ENCODE results near the gene MMP25. TPM values are rescaled to one million over a fixed set of nuclear protein-coding genes. Genes with fewer than 3 reads are reported as not detected.
A peak's percentile ranks its signal among the peaks of the same experiment; 100 is the strongest.

MMP25 gene
- total RNA-seq, 4 donors from 2014 or later: 1.4 to 3.3 (median 2.4) TPM; not detected in 1

GRCh38 chr16:3036726-3037315, 9.5 kb upstream of the MMP25 start, which contains the start of gene BICDL2:
BICDL2 (minus strand) TSS chr16:3036944; CDS start chr16:3035496, 1,448 bp downstream.
- H3K9me3 ChIP-seq: no peaks in the 10 kb centered on the region
- no peaks in the 10 kb centered on the region for H3K36me3 ChIP-seq
- H3K27me3 ChIP-seq: peaks cover 0 to 12% of the 10 kb centered on the region in 2 donors
- peaks cover 0 to 43% (median 7%) of the 10 kb centered on the region in 4 donors for H3K4me1 ChIP-seq
- TF ChIP-seq CTCF (IDR thresholded peaks at IDR 0.05): no peak
- TF ChIP-seq POLR2A (IDR thresholded peaks at IDR 0.05): peak; percentile 25 to 69
- peak in 2 of 3 donors; percentile 84 to 88 for DNase-seq
- H3K27ac ChIP-seq: peak within 1 kb of the TSS in 3 of 4 donors; percentile 74 to 79 (median 77)
- peak within 1 kb of the TSS; percentile 4 to 68 (median 48) for H3K4me3 ChIP-seq

DNA sequence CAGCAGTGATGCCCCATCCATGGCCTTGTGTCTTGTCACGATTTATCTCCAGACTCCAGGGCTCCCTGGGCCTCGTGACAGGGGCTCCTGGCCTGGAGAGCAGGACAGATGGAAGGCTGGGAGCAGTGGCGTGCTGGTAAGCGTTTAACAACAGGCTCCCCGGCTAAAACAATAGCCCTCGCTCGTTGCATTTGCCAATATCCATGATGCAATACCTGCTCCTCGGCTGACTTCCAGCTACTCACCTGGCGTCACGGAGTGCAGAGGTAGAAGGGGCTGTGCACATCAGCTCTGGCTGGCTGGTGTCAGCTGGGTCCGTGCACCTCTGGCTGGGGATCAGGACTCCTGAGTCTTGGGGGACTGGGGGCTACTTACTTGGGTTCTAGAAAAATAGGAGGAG, 8.1 kb upstream of the MMP25 start:
- no peak overlapping the region for H3K4me3 ChIP-seq
- no peaks in the 10 kb centered on the region for H3K36me3 ChIP-seq
- TF ChIP-seq CTCF (IDR thresholded peaks at IDR 0.05) (no peak), POLR2A (IDR thresholded peaks at IDR 0.05) (peak in 1 of 2 donors; percentile 29)
- H3K4me1 ChIP-seq: peaks cover 0 to 29% (median 7%) of the 10 kb centered on the region in 4 donors
- peak in 1 of 3 donors; percentile 76 for DNase-seq
- H3K27me3 ChIP-seq: peaks cover 0 to 12% of the 10 kb centered on the region in 2 donors
- H3K27ac ChIP-seq: peak overlapping the region in 3 of 4 donors; percentile 46 to 92 (median 69)
- H3K9me3 ChIP-seq: no peaks in the 10 kb centered on the region

- Histone ChIP-seq H3K9me3 (no peaks in the 10 kb centered on the region), H3K36me3 (no peaks in the 10 kb centered on the region), H3K27me3 (peaks cover 0 to 13% of the 10 kb centered on the region in 2 donors), H3K4me1 (peaks cover 0 to 28% (median 7%) of the 10 kb centered on the region in 4 donors), H3K4me3 (no peak overlapping the region), H3K27ac (peak overlapping the region in 3 of 4 donors; percentile 46 to 92 (median 69))
- DNase-seq: peak in 2 of 3 donors; percentile 81 to 88
- TF ChIP-seq CTCF (IDR thresholded peaks at IDR 0.05): no peak
- peak; percentile 34 to 58 for TF ChIP-seq POLR2A (IDR thresholded peaks at IDR 0.05)
Measured at GRCh38 chr16:3038896-3039295, 7.5 kb upstream of the MMP25 start.

DNA sequence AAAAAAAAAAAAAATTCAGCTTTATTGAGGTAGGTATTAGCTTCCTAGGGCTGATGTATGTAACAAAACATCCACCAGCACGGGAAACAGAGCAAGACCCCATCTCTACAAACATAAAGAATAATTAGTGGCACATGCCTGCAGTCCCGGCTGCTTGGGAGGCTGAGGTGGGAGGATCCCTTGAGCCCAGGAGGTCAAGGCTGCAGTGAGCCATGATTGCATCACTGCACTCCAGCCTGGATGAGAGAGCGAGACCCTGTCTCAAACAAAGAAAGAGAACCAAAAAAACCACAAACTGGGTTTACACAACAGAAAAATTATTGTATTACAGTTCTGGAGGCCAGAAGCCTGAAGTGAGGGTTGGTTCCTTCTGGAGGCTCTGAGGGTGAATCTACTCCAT, 4.0 kb upstream of the MMP25 start:
- no peak for DNase-seq
- Histone ChIP-seq H3K4me1 (peaks cover 5 to 39% (median 18%) of the 10 kb centered on the region in 4 donors), H3K4me3 (no peak overlapping the region), H3K27me3 (peaks cover 0 to 35% of the 10 kb centered on the region in 2 donors), H3K9me3 (no peaks in the 10 kb centered on the region), H3K27ac (no peak overlapping the region), H3K36me3 (no peaks in the 10 kb centered on the region)
- TF ChIP-seq CTCF (IDR thresholded peaks at IDR 0.05): no peak
- no peak for TF ChIP-seq POLR2A (IDR thresholded peaks at IDR 0.05)

DNA sequence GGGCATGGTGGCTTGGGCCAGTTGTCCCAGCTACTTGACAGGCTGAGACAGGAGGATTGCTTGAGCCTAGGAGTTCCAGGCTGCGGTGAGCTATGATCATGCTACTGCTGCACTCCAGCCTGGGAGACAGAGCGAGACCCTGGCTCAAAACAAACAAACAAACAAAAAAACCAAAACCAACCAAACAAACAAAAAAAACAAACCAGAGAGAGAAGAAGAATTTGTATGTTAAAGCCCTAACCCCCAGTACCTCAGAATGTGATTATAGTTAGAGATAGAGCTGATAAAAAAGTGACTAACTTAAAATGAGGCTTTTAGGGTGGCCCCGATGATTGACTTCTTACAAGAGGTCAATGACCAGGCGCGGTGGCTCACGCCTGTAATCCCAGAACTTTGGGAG, 1.7 kb upstream of the MMP25 start:
- H3K4me3 ChIP-seq: no peak overlapping the region
- TF ChIP-seq CTCF (IDR thresholded peaks at IDR 0.05) (no peak), POLR2A (IDR thresholded peaks at IDR 0.05) (no peak)
- H3K36me3 ChIP-seq: no peaks in the 10 kb centered on the region
- DNase-seq: no peak
- peaks cover 0 to 44% of the 10 kb centered on the region in 2 donors for H3K27me3 ChIP-seq
- peaks cover 0 to 24% (median 18%) of the 10 kb centered on the region in 4 donors for H3K4me1 ChIP-seq
- no peaks in the 10 kb centered on the region for H3K9me3 ChIP-seq
- no peak overlapping the region for H3K27ac ChIP-seq

Measured in Peyer's patch (tissue), 4 donors.